ENCODE measurements around the gene NCOA6.
"Not testable (repeated sequence)": the region's sequence is repeated elsewhere in the genome, so short reads cannot be mapped to it uniquely, and the experiment has no call there.

Gene NCOA6

GRCh38 chr20:34717230-34718095 lies 108.0 kb downstream of the NCOA6 start:
- DNase-seq: no peak

- DNase-seq: no peak
Measured at GRCh38 chr20:34716921-34717229, 108.6 kb downstream of the NCOA6 start.

GRCh38 chr20:34715384-34715783 lies 110.1 kb downstream of the NCOA6 start:
- no peak for DNase-seq

GRCh38 chr20:34713944-34714515 lies 111.4 kb downstream of the NCOA6 start:
- not testable (repeated sequence) for DNase-seq

- no peak for DNase-seq
Measured at GRCh38 chr20:34713194-34713943, 112.1 kb downstream of the NCOA6 start.

- no peak for DNase-seq
Measured at GRCh38 chr20:34712525-34713192, 112.8 kb downstream of the NCOA6 start.

- no peak for DNase-seq
Measured at GRCh38 chr20:34711813-34712430, 113.5 kb downstream of the NCOA6 start.

GRCh38 chr20:34710861-34711574 lies 114.4 kb downstream of the NCOA6 start:
- DNase-seq: no peak

GRCh38 chr20:34710568-34710839 lies 114.9 kb downstream of the NCOA6 start:
- DNase-seq: no peak

GRCh38 chr20:34709831-34710567 lies 115.5 kb downstream of the NCOA6 start:
- DNase-seq: peak; percentile 48

GRCh38 chr20:34709044-34709830 lies 116.2 kb downstream of the NCOA6 start:
- peak; percentile 41 for DNase-seq

GRCh38 chr20:34708621-34709043 lies 116.8 kb downstream of the NCOA6 start:
- no peak for DNase-seq

- no peak for DNase-seq
Measured at GRCh38 chr20:34706912-34707784, 118.3 kb downstream of the NCOA6 start.

- no peak for DNase-seq
Measured at GRCh38 chr20:34706302-34706875, 119.1 kb downstream of the NCOA6 start.

GRCh38 chr20:34705397-34706301 lies 119.8 kb downstream of the NCOA6 start:
- no peak for DNase-seq

GRCh38 chr20:34705008-34705396 lies 120.4 kb downstream of the NCOA6 start:
- DNase-seq: no peak

- DNase-seq: peak; percentile 78
Measured at GRCh38 chr20:34704177-34705007, 121.1 kb downstream of the NCOA6 start, which contains the start of gene TP53INP2. Gene TP53INP2, plus strand, starts transcription at chr20:34704344. Its CDS starts 4,396 bp downstream, at chr20:34708740.

All from NCI-H1417 treated with DMSO at 0.1 percent for 48 hours (cell line).